ENCODE measurements around the gene CEACAM3.
"Not testable (repeated sequence)": the region's sequence is repeated elsewhere in the genome, so short reads cannot be mapped to it uniquely, and the experiment has no call there.

The CEACAM3 gene

GRCh38 chr19:41771410-41771809 is 25.0 kb upstream of the CEACAM3 start:
- Histone ChIP-seq H3K36me3 (ENCODE audit: control insufficient read depth, low read depth, low read length) (no peaks in the 10 kb centered on the region), H3K27ac (ENCODE audit: low read length) (no peak overlapping the region), H3K27me3 (ENCODE audit: control insufficient read depth, insufficient read depth, low read length) (no peaks in the 10 kb centered on the region), H3K9me3 (ENCODE audit: control insufficient read depth, low read depth, low read length) (no peaks in the 10 kb centered on the region), H3K4me1 (ENCODE audit: control insufficient read depth, low read depth, low read length) (no peaks in the 10 kb centered on the region), H3K4me3 (ENCODE audit: low read length) (no peak overlapping the region), H3K9ac (ENCODE audit: low read length) (no peak overlapping the region)

DNA sequence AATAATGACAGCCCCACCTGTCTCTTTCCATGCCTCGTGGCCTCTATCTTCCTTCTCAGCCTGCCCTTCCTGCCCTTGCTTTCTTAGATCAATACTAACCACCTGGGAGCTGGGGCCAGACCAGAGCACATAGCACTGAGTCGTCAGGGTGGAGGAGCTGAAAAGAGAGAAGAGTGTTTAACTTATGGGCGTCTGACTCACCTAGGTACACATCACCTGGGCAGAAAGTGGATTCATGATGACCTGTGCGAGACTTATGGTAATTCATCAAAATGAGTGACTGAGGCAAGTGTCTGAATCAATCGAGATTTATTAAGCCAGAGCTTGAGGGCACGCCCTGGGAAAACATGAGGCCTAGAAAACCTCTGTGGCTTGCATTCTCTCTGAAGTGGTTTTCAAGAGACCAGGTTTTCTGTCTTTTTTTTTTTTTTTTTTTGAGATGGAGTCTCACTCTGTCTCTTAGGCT is 21.8 kb upstream of the CEACAM3 start:
- Histone ChIP-seq H3K4me1 (ENCODE audit: control insufficient read depth, low read depth, low read length) (peaks cover 6% of the 10 kb centered on the region), H3K4me3 (ENCODE audit: low read length) (no peak overlapping the region), H3K9ac (ENCODE audit: low read length) (no peak overlapping the region), H3K27ac (ENCODE audit: low read length) (no peak overlapping the region), H3K9me3 (ENCODE audit: control insufficient read depth, low read depth, low read length) (no peaks in the 10 kb centered on the region), H3K27me3 (ENCODE audit: control insufficient read depth, insufficient read depth, low read length) (no peaks in the 10 kb centered on the region), H3K36me3 (ENCODE audit: control insufficient read depth, low read depth, low read length) (no peaks in the 10 kb centered on the region)

DNA sequence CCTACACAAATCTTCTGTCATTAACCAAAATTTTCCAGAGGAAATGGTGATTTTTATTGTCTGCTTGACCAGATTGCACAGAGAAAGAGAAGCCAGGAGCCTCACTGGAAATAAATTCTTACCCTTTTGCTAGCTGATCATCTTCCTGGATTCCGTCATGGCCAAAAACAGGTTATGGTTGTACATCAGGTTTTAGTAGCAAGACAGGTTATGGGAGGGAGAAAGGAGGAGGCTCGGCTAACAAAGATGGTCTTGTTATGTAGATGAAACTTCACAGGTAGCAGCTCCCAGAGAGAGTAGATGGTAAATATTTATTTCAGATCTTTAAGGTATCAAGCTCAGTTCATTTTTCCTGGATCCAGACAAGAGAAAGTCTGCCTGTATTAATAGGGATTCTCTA is 19.7 kb upstream of the CEACAM3 start:
- Histone ChIP-seq H3K4me3 (ENCODE audit: low read length) (no peak overlapping the region), H3K36me3 (ENCODE audit: control insufficient read depth, low read depth, low read length) (no peaks in the 10 kb centered on the region), H3K27me3 (ENCODE audit: control insufficient read depth, insufficient read depth, low read length) (no peaks in the 10 kb centered on the region), H3K9me3 (ENCODE audit: control insufficient read depth, low read depth, low read length) (no peaks in the 10 kb centered on the region), H3K4me1 (ENCODE audit: control insufficient read depth, low read depth, low read length) (peaks cover 6% of the 10 kb centered on the region), H3K9ac (ENCODE audit: low read length) (no peak overlapping the region), H3K27ac (ENCODE audit: low read length) (no peak overlapping the region)

- Histone ChIP-seq H3K9me3 (ENCODE audit: control insufficient read depth, low read depth, low read length) (no peaks in the 10 kb centered on the region), H3K27me3 (ENCODE audit: control insufficient read depth, insufficient read depth, low read length) (peaks cover 29% of the 10 kb centered on the region), H3K36me3 (ENCODE audit: control insufficient read depth, low read depth, low read length) (no peaks in the 10 kb centered on the region), H3K27ac (ENCODE audit: low read length) (no peak overlapping the region), H3K9ac (ENCODE audit: low read length) (no peak overlapping the region), H3K4me1 (ENCODE audit: control insufficient read depth, low read depth, low read length) (no peaks in the 10 kb centered on the region), H3K4me3 (ENCODE audit: low read length) (no peak overlapping the region)
Measured at GRCh38 chr19:41783612-41784011, 12.8 kb upstream of the CEACAM3 start.

- Histone ChIP-seq H3K27me3 (ENCODE audit: control insufficient read depth, insufficient read depth, low read length) (peaks cover 29% of the 10 kb centered on the region), H3K27ac (ENCODE audit: low read length) (no peak overlapping the region), H3K36me3 (ENCODE audit: control insufficient read depth, low read depth, low read length) (no peaks in the 10 kb centered on the region), H3K9ac (ENCODE audit: low read length) (no peak overlapping the region), H3K4me3 (ENCODE audit: low read length) (no peak overlapping the region), H3K9me3 (ENCODE audit: control insufficient read depth, low read depth, low read length) (no peaks in the 10 kb centered on the region), H3K4me1 (ENCODE audit: control insufficient read depth, low read depth, low read length) (no peaks in the 10 kb centered on the region)
Measured at GRCh38 chr19:41784312-41784711, 12.1 kb upstream of the CEACAM3 start.

- Histone ChIP-seq H3K4me1 (ENCODE audit: control insufficient read depth, low read depth, low read length) (no peaks in the 10 kb centered on the region), H3K9ac (ENCODE audit: low read length) (no peak overlapping the region), H3K4me3 (ENCODE audit: low read length) (no peak overlapping the region), H3K9me3 (ENCODE audit: control insufficient read depth, low read depth, low read length) (no peaks in the 10 kb centered on the region), H3K27ac (ENCODE audit: low read length) (no peak overlapping the region), H3K36me3 (ENCODE audit: control insufficient read depth, low read depth, low read length) (no peaks in the 10 kb centered on the region), H3K27me3 (ENCODE audit: control insufficient read depth, insufficient read depth, low read length) (peaks cover 29% of the 10 kb centered on the region)
Measured at GRCh38 chr19:41784743-41785142, 11.6 kb upstream of the CEACAM3 start.

- H3K9me3 ChIP-seq (ENCODE audit: control insufficient read depth, low read depth, low read length) = no peaks in the 10 kb centered on the region
- H3K27ac ChIP-seq (ENCODE audit: low read length) = no peak overlapping the region
- no peaks in the 10 kb centered on the region for H3K36me3 ChIP-seq (ENCODE audit: control insufficient read depth, low read depth, low read length)
- H3K4me3 ChIP-seq (ENCODE audit: low read length) = peak overlapping the region; percentile 27
- peaks cover 29% of the 10 kb centered on the region for H3K27me3 ChIP-seq (ENCODE audit: control insufficient read depth, insufficient read depth, low read length)
- H3K4me1 ChIP-seq (ENCODE audit: control insufficient read depth, low read depth, low read length) = no peaks in the 10 kb centered on the region
- no peak overlapping the region for H3K9ac ChIP-seq (ENCODE audit: low read length)
Measured at GRCh38 chr19:41785653-41786052, 10.7 kb upstream of the CEACAM3 start.

DNA sequence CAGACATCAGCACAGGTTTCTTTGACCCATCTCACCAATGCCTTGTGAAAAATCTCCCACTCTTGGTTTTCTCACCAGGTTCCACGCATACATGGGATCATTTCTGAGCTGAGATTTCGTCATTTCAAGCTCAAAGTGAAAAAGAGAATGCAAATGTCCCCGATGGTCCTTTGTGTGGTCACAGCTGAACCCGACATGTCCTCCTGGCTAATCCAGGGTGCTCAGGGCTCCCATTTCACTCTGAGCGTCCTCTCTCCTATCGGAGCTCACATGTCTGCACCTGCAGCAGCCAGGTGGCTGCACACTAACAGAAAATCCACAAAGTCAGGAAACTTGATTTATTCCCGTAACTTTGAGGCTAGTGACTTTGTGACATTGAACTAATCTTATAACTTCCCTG is 9.3 kb upstream of the CEACAM3 start:
- Histone ChIP-seq H3K4me3 (ENCODE audit: low read length) (no peak overlapping the region), H3K36me3 (ENCODE audit: control insufficient read depth, low read depth, low read length) (no peaks in the 10 kb centered on the region), H3K4me1 (ENCODE audit: control insufficient read depth, low read depth, low read length) (no peaks in the 10 kb centered on the region), H3K9ac (ENCODE audit: low read length) (no peak overlapping the region), H3K27me3 (ENCODE audit: control insufficient read depth, insufficient read depth, low read length) (peaks cover 29% of the 10 kb centered on the region), H3K9me3 (ENCODE audit: control insufficient read depth, low read depth, low read length) (no peaks in the 10 kb centered on the region), H3K27ac (ENCODE audit: low read length) (no peak overlapping the region)

DNA sequence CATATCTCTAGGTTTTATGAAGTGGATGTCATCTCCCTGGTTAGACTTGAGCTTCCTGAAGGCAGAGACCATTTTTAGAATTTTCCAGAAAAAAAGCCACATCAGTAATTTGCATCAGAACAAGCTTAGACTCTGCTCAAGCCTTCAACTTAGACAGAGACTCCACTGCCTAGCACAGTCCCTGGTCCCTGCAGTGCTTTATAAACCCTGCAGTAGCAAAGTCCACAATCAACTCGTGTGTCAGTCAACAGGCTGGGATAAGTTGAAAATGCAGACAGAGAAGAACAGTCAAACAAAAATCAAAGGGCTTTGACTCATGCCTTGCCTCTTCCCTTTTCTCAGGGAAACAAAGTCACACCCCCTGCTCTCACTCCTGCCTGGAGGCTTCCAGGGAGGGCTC is 7.9 kb upstream of the CEACAM3 start:
- peaks cover 33% of the 10 kb centered on the region for H3K27me3 ChIP-seq (ENCODE audit: control insufficient read depth, insufficient read depth, low read length)
- H3K27ac ChIP-seq (ENCODE audit: low read length); H3K9ac ChIP-seq (ENCODE audit: low read length): not testable (repeated sequence)

DNA sequence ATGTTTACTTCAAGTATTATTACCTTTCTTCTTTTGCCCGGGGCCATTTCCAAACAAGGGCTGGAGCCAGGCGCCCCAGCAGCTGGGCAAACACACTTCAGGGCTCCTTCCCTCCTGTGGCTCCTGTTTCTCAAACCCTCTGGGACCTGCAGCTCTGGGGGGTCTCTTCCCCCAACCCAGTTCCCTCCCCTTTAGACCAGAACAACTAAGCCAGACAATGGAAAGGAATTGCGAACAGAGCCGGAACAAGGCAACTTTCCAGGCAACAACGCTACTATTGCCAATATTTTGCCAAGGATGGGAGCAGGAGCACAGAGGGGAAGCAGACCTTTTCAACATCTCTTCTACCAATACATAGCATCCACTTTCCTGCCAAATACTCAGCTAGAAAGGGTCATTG is 7.3 kb upstream of the CEACAM3 start:
- H3K9ac ChIP-seq (ENCODE audit: low read length); H3K4me3 ChIP-seq (ENCODE audit: low read length); H3K4me1 ChIP-seq (ENCODE audit: control insufficient read depth, low read depth, low read length); H3K36me3 ChIP-seq (ENCODE audit: control insufficient read depth, low read depth, low read length); H3K9me3 ChIP-seq (ENCODE audit: control insufficient read depth, low read depth, low read length); H3K27ac ChIP-seq (ENCODE audit: low read length): not testable (repeated sequence)
- H3K27me3 ChIP-seq (ENCODE audit: control insufficient read depth, insufficient read depth, low read length) = peaks cover 33% of the 10 kb centered on the region

More for the DNA sequence above, 7.9 kb upstream of the CEACAM3 start:
- not testable (repeated sequence) for H3K4me3 ChIP-seq (ENCODE audit: low read length); H3K9me3 ChIP-seq (ENCODE audit: control insufficient read depth, low read depth, low read length); H3K4me1 ChIP-seq (ENCODE audit: control insufficient read depth, low read depth, low read length); H3K36me3 ChIP-seq (ENCODE audit: control insufficient read depth, low read depth, low read length)

DNA sequence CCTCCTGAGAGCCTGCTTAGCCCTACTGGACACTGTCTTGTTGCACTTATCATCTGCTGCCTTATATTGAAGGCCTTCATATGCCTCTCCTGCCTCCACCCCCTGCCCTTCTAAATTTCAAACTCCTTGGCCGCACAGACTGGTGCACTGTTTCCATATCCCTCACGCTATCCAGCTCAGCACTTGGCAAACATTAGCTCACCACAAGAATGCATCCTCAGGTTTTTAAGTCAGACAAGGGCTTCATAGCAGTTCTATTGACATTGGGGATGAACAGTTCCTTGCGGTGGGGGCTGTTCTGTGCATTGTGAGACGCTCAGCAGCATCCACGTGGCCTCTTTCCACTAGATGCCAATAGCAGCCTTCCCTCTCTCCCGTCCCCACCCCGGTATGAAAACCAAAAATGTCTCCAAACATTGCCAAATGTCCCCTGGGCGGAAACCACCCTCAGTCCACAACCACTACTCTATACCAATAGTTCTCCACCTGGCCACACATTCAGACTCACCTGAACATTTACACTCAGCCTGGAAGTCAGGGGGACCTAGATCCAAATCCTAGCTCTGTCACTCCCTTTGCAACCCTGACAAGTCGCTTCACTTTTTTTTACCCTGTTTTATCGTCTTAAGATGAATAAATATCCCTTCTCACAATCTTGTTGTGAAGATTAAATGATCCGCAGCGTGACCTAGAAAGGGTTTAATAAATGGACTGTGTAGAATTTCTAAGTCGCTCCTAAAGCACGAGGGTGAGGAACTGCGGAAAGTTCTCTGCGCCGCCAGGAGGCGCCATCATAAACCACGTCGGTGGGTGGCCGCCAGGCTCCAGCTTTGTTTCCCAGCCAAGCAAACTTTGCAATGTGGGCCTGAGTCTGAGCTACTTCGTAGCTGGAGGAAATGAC is 3.6 kb upstream of the CEACAM3 start:
- H3K4me3 ChIP-seq (ENCODE audit: low read length) = no peak overlapping the region
- H3K36me3 ChIP-seq (ENCODE audit: control insufficient read depth, low read depth, low read length) = no peaks in the 10 kb centered on the region
- no peaks in the 10 kb centered on the region for H3K9me3 ChIP-seq (ENCODE audit: control insufficient read depth, low read depth, low read length)
- H3K9ac ChIP-seq (ENCODE audit: low read length) = no peak overlapping the region
- H3K27me3 ChIP-seq (ENCODE audit: control insufficient read depth, insufficient read depth, low read length) = peaks cover 4% of the 10 kb centered on the region
- H3K4me1 ChIP-seq (ENCODE audit: control insufficient read depth, low read depth, low read length) = no peaks in the 10 kb centered on the region
- no peak overlapping the region for H3K27ac ChIP-seq (ENCODE audit: low read length)

GRCh38 chr19:41793414-41793727 is 3.0 kb upstream of the CEACAM3 start:
- Histone ChIP-seq H3K27ac (ENCODE audit: low read length) (no peak overlapping the region), H3K4me1 (ENCODE audit: control insufficient read depth, low read depth, low read length) (no peaks in the 10 kb centered on the region), H3K9ac (ENCODE audit: low read length) (no peak overlapping the region), H3K4me3 (ENCODE audit: low read length) (no peak overlapping the region), H3K27me3 (ENCODE audit: control insufficient read depth, insufficient read depth, low read length) (peaks cover 4% of the 10 kb centered on the region), H3K36me3 (ENCODE audit: control insufficient read depth, low read depth, low read length) (no peaks in the 10 kb centered on the region), H3K9me3 (ENCODE audit: control insufficient read depth, low read depth, low read length) (no peaks in the 10 kb centered on the region)
